KMS-11 (cell line): ENCODE results near the gene DUOX2.

Source experiments
- H2AFZ ChIP-seq: fragments of 200-600 bp; sonication (generic); 2 replicates; pipeline ENCODE4 v1.6.1; 2016; ENCODE audit warnings: antibody characterized with exemption, mixed run types, low read depth
- H3K27ac ChIP-seq: fragments of 200-600 bp; sonication (generic); 2 replicates; pipeline ENCODE4 v1.6.1; 2016; ENCODE audit warnings: mild to moderate bottlenecking, mixed run types
- H3K27me3 ChIP-seq: fragments of 200-600 bp; sonication (generic); 2 replicates; pipeline ENCODE4 v1.6.1; 2017; ENCODE audit warnings: mild to moderate bottlenecking, low read depth, mixed run types, moderate library complexity; ENCODE audit not compliant: insufficient read depth
- H3K36me3 ChIP-seq: fragments of 200-600 bp; sonication (generic); 2 replicates; pipeline ENCODE4 v1.6.1; 2017; ENCODE audit warnings: mild to moderate bottlenecking, mixed run types; ENCODE audit not compliant: insufficient read depth
- H3K4me1 ChIP-seq: fragments of 200-600 bp; sonication (generic); 2 replicates; pipeline ENCODE4 v1.6.1; 2016; ENCODE audit warnings: mild to moderate bottlenecking, low read depth, mixed run types; ENCODE audit not compliant: poor library complexity, severe bottlenecking
- H3K4me2 ChIP-seq: fragments of 200-600 bp; sonication (generic); 2 replicates; pipeline ENCODE4 v1.7.0; 2016; ENCODE audit warnings: mild to moderate bottlenecking, mixed run types
- H3K4me3 ChIP-seq: fragments of 200-600 bp; sonication (generic); IDR thresholded peaks from 2 replicates; pipeline ENCODE4 v1.6.1; 2017; ENCODE audit warnings: low read depth, low read length, mixed read lengths; ENCODE audit not compliant: insufficient read depth
- H3K79me2 ChIP-seq: fragments of 200-600 bp; sonication (generic); 2 replicates; pipeline ENCODE4 v1.6.1; 2016; ENCODE audit warnings: low read depth, mixed run types; ENCODE audit not compliant: insufficient read depth
- H3K9ac ChIP-seq: fragments of 200-600 bp; sonication (generic); 2 replicates; pipeline ENCODE4 v1.6.1; 2016; ENCODE audit warnings: mild to moderate bottlenecking, mixed run types
- H4K20me1 ChIP-seq: fragments of 200-600 bp; sonication (generic); 2 replicates; pipeline ENCODE4 v1.6.1; 2016; ENCODE audit warnings: mild to moderate bottlenecking, mixed run types; ENCODE audit not compliant: insufficient read depth
- TF ChIP-seq, protein P1 (sequence below): fragments of 200-600 bp; sonication (generic); conservative IDR thresholded peaks from 2 replicates; pipeline ENCODE4 v1.6.1; 2017; ENCODE audit warnings: low read depth, mild to moderate bottlenecking, antibody characterized with exemption, low read length, moderate library complexity, mixed read lengths

DUOX2 gene

DNA sequence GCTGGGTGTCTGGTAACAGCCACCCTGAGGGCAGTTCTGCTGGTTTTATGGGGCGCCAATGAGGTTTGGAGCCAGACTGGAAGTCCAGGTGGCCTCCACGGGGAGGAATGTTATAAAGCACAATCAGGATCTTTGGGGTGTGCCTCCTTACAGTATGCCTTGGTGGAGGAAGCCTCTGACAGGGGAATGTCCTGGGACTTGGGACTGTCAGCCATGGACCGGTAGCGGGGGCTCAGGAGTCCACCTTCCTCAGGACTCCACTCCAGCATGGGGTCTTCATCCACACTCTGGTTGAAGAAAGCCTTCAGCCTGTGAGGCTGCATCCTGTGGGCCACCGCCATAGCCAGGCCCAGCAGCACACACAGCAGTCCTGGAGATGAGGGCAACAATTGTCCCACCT, 5.0 kb upstream of the DUOX2 start:
- TF ChIP-seq, protein P1, sequence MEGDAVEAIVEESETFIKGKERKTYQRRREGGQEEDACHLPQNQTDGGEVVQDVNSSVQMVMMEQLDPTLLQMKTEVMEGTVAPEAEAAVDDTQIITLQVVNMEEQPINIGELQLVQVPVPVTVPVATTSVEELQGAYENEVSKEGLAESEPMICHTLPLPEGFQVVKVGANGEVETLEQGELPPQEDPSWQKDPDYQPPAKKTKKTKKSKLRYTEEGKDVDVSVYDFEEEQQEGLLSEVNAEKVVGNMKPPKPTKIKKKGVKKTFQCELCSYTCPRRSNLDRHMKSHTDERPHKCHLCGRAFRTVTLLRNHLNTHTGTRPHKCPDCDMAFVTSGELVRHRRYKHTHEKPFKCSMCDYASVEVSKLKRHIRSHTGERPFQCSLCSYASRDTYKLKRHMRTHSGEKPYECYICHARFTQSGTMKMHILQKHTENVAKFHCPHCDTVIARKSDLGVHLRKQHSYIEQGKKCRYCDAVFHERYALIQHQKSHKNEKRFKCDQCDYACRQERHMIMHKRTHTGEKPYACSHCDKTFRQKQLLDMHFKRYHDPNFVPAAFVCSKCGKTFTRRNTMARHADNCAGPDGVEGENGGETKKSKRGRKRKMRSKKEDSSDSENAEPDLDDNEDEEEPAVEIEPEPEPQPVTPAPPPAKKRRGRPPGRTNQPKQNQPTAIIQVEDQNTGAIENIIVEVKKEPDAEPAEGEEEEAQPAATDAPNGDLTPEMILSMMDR, result no peak
- H3K4me3 ChIP-seq, result no peak overlapping the region
- H4K20me1 ChIP-seq, result no peaks in the 10 kb centered on the region
- H3K79me2 ChIP-seq, result no peaks in the 10 kb centered on the region
- H3K4me2 ChIP-seq, result no peak overlapping the region
- H3K27ac ChIP-seq, result no peak overlapping the region
- no peak overlapping the region for H2AFZ ChIP-seq
- H3K4me1 ChIP-seq, result no peaks in the 10 kb centered on the region
- H3K27me3 ChIP-seq, result peaks cover 13% of the 10 kb centered on the region
- H3K9ac ChIP-seq, result no peak overlapping the region
- H3K36me3 ChIP-seq, result no peaks in the 10 kb centered on the region

DNA sequence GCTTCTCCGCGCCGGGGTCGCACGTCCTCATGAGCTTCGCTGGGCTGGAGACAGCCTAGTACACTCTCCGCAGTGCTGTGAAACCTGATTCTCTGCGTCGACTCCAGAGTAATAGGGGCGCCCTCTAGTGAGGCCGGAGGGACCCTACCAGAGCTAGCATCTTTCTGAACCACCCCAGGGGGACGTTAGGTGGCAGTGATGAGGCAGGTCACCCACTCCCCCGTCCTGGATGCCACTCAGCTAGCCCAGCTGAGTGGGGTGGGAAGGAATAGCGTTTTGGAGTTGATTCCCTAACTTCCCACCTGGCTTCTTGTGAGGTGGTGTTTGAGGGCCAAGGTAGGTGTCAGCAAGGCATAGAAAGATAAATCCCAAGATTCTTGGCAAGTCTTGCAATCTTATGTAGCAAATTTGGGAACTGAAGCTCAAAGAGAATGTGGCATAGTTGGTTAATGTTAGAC, 4.2 kb upstream of the DUOX2 start:
- TF ChIP-seq, protein P1, result peak; percentile 98
- Histone ChIP-seq H2AFZ (peak overlapping the region; percentile 66; the same call in 1 of the 2 replicates), H3K9ac (no peak overlapping the region), H3K4me2 (peak overlapping the region; percentile 39; the same call in 1 of the 2 replicates), H3K27me3 (peaks cover 21% of the 10 kb centered on the region), H4K20me1 (no peaks in the 10 kb centered on the region), H3K79me2 (no peaks in the 10 kb centered on the region), H3K36me3 (no peaks in the 10 kb centered on the region), H3K4me3 (no peak overlapping the region), H3K27ac (no peak overlapping the region), H3K4me1 (no peaks in the 10 kb centered on the region)

DNA sequence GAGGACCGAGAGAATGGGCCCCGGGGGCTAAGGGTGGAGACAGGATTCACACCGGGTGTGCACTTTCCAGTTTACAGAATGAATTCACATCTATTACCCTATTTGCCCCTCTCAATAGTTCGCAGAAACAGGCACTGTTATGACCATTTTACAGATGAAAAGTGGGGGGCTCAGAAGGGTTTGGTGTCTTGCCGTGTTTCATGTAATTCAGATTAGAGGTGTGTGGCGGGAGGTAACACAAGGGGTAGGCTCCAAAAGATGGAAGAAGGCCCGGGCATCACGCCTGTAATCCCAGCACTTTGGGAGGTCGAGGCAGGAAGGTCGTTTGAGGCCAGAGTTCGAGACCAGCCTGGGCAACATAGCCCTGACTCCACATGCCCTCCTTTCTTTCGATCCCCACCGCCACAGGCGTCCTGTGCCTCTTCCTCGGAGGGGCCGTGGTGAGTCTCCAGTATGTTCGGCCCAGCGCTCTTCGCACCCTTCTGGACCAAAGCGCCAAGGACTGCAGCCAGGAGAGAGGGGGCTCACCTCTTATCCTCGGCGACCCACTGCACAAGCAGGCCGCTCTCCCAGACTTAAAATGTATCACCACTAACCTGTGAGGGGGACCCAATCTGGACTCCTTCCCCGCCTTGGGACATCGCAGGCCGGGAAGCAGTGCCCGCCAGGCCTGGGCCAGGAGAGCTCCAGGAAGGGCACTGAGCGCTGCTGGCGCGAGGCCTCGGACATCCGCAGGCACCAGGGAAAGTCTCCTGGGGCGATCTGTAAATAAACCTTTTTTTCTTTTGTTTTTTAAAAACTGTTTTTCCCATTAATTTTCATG, 3.5 kb upstream of the DUOX2 start:
- H3K9ac ChIP-seq, result no peak overlapping the region
- peaks cover 25% of the 10 kb centered on the region for H3K27me3 ChIP-seq
- no peaks in the 10 kb centered on the region for H3K4me1 ChIP-seq
- TF ChIP-seq, protein P1, result no peak
- no peaks in the 10 kb centered on the region for H3K79me2 ChIP-seq
- H2AFZ ChIP-seq, result peak overlapping the region; percentile 66; the same call in 1 of the 2 replicates
- peak overlapping the region; percentile 39; the same call in 1 of the 2 replicates for H3K4me2 ChIP-seq
- H3K27ac ChIP-seq, result no peak overlapping the region
- no peak overlapping the region for H3K4me3 ChIP-seq
- no peaks in the 10 kb centered on the region for H3K36me3 ChIP-seq
- no peaks in the 10 kb centered on the region for H4K20me1 ChIP-seq

DNA sequence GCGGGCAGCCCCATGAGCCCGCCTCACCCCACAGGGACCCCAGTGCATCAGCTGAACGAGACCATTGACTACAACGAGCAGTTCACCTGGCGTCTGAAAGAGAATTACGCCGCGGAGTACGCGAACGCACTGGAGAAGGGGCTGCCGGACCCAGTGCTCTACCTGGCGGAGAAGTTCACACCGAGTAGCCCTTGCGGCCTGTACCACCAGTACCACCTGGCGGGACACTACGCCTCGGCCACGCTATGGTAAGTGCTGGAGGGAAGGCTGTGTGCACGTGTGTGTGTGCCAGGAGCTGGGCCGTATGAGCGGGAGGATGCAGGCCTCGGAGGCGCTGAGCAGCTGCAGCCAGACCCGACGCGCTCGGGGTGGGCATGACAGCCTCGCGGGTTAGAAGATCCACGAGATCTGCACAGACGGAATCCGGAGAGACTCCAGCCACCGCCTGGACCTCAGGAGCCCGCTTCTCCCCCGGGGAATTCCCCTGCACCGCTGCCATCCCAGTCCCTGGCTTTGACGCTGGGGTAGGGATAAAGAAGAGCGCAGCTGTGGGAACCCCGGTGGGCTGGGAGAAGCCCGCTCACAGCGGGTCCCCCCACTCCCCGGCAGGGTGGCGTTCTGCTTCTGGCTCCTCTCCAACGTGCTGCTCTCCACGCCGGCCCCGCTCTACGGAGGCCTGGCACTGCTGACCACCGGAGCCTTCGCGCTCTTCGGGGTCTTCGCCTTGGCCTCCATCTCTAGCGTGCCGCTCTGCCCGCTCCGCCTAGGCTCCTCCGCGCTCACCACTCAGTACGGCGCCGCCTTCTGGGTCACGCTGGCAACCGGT, 2.7 kb upstream of the DUOX2 start:
- H4K20me1 ChIP-seq, result no peaks in the 10 kb centered on the region
- no peak overlapping the region for H3K4me3 ChIP-seq
- no peaks in the 10 kb centered on the region for H3K4me1 ChIP-seq
- H3K9ac ChIP-seq, result no peak overlapping the region
- no peak overlapping the region for H3K4me2 ChIP-seq
- no peaks in the 10 kb centered on the region for H3K36me3 ChIP-seq
- no peak overlapping the region for H3K27ac ChIP-seq
- H3K79me2 ChIP-seq, result no peaks in the 10 kb centered on the region
- H3K27me3 ChIP-seq, result peaks cover 25% of the 10 kb centered on the region
- TF ChIP-seq, protein P1, result no peak
- H2AFZ ChIP-seq, result no peak overlapping the region
